Endothelial cell of umbilical vein (primary cell): Measurements from ENCODE around the gene LY6G6C. TPM values are rescaled to one million over a fixed set of nuclear protein-coding genes. Genes with fewer than 3 reads are reported as not detected.

Source experiments
- BruUV-seq: library from RNA; stranded (reverse); fragments of 400-500 nt; replicated peaks from 2 replicates; lab custom pipeline; 2021; lab: Mats Ljungman, UMichigan
- CTCF ChIA-PET: fragments of 300-600, 350-600 bp; sonication (Branson Sonifier 250); formaldehyde crosslinking; loops from one replicate; lab custom pipeline; 2021; ENCODE audit warnings: antibody characterized with exemption, inconsistent platforms; lab: Charles Lee
- POLR2A ChIA-PET: fragments of 300-600, 350-600 bp; sonication (Branson Sonifier 250); formaldehyde crosslinking; loops from one replicate; lab custom pipeline; 2021; ENCODE audit warnings: antibody characterized with exemption, inconsistent platforms; lab: Charles Lee
- DNase-seq: peaks from one replicate; pipeline ENCODE4 v3.0.0-alpha.2; 2011; ENCODE audit warnings: low read depth, low spot score
- FAIRE-seq: peaks from 2 replicates; lab custom pipeline; 2011; peaks lifted over from hg19 to GRCh38; lab: Jason Lieb, UNC
- H2AFZ ChIP-seq: 2 replicates; pipeline ENCODE4 v1.6.0; 2012; ENCODE audit warnings: low read depth, low read length, control low read depth, inconsistent platforms
- H3K27ac ChIP-seq: 2 replicates; pipeline ENCODE4 v1.5.1; 2011; ENCODE audit warnings: low read depth, mild to moderate bottlenecking, control low read depth, low read length, moderate library complexity; ENCODE audit not compliant: insufficient read depth
- H3K27me3 ChIP-seq, 2 experiments: 2 replicates each; pipeline versions ENCODE4 v1.6.0 to v1.6.1; 2011; ENCODE audit warnings: low read length in 2 of 2, mixed read lengths in 1 of 2; ENCODE audit not compliant: control insufficient read depth in 2 of 2, insufficient read depth in 2 of 2
- H3K36me3 ChIP-seq, 2 experiments: 2 replicates in 1 of 2; 3 replicates in 1 of 2; pipeline ENCODE4 v1.5.1; 2011; ENCODE audit warnings: low read length in 2 of 2, mild to moderate bottlenecking in 1 of 2, moderate library complexity in 1 of 2; ENCODE audit not compliant: control insufficient read depth in 2 of 2, insufficient read depth in 2 of 2; ENCODE audit errors: extremely low read depth in 1 of 2
- H3K4me1 ChIP-seq: 3 replicates; pipeline ENCODE4 v1.5.1; 2011; ENCODE audit warnings: mild to moderate bottlenecking, low read length; ENCODE audit not compliant: control insufficient read depth, insufficient read depth; ENCODE audit errors: extremely low read depth
- H3K4me2 ChIP-seq: 2 replicates; pipeline ENCODE4 v1.6.1; 2011; ENCODE audit warnings: low read length, control low read depth, mixed read lengths; ENCODE audit not compliant: insufficient read depth
- H3K4me3 ChIP-seq, 3 experiments: fragments of 200-600 bp in 1 of 3; sonication (generic), shearing (Covaris generic) in 1 of 3; replicated peaks in 1 of 3; 2 replicates each; pipeline ENCODE4 v1.5.1; 2011 to 2016; ENCODE audit warnings: control low read depth in 3 of 3, low read length in 3 of 3, mild to moderate bottlenecking in 2 of 3, inconsistent platforms in 1 of 3, low read depth in 1 of 3, moderate library complexity in 1 of 3; ENCODE audit not compliant: insufficient read depth in 1 of 3
- H3K79me2 ChIP-seq: 2 replicates; pipeline ENCODE4 v1.6.0; 2012; ENCODE audit warnings: low read length, inconsistent platforms; ENCODE audit not compliant: control insufficient read depth, insufficient read depth
- H3K9ac ChIP-seq: replicated peaks from 2 replicates; pipeline ENCODE3; 2011; ENCODE audit warnings: low read length, control low read depth; ENCODE audit not compliant: insufficient read depth; ENCODE audit errors: extremely low read depth
- H3K9me1 ChIP-seq: replicated peaks from 3 replicates; pipeline ENCODE4 v1.6.0; 2011; ENCODE audit warnings: mild to moderate bottlenecking, low read length; ENCODE audit not compliant: control insufficient read depth, insufficient read depth; ENCODE audit errors: extremely low read depth
- H3K9me3 ChIP-seq: replicated peaks from 2 replicates; pipeline ENCODE4 v1.5.1; 2012; ENCODE audit warnings: low read length, inconsistent platforms; ENCODE audit not compliant: control insufficient read depth, insufficient read depth
- H4K20me1 ChIP-seq: replicated peaks from 2 replicates; pipeline ENCODE3; 2011; ENCODE audit warnings: mild to moderate bottlenecking, low read length; ENCODE audit not compliant: control insufficient read depth, insufficient read depth; ENCODE audit errors: extremely low read depth
- CTCF ChIP-seq, 2 donors: IDR thresholded peaks; 1 replicate in 1 of 2; 2 replicates in 1 of 2; pipeline ENCODE4 v1.5.1; 2011; ENCODE audit warnings: low read length in 2 of 2, mild to moderate bottlenecking in 2 of 2, moderate library complexity in 2 of 2, control low read depth in 1 of 2, inconsistent platforms in 1 of 2, low read depth in 1 of 2; ENCODE audit not compliant: insufficient read depth in 1 of 2; ENCODE audit errors: extremely low read depth in 1 of 2
- EZH2 ChIP-seq: IDR thresholded peaks from 2 replicates; pipeline ENCODE4 v1.6.1; 2012; ENCODE audit warnings: borderline replicate concordance, low read depth, mild to moderate bottlenecking, moderate library complexity, low read length, inconsistent platforms; ENCODE audit not compliant: severe bottlenecking
- FOS ChIP-seq: IDR thresholded peaks from 2 replicates; pipeline ENCODE4 v1.6.1; 2011; ENCODE audit warnings: mild to moderate bottlenecking, low read length, moderate library complexity, borderline replicate concordance; ENCODE audit not compliant: insufficient read depth
- GATA2 ChIP-seq: IDR thresholded peaks from 2 replicates; pipeline ENCODE4 v1.7.0; 2011; ENCODE audit warnings: low read depth, mild to moderate bottlenecking, moderate library complexity, mixed read lengths, low read length; ENCODE audit not compliant: insufficient read length, insufficient read depth
- JUN ChIP-seq: IDR thresholded peaks from 2 replicates; pipeline ENCODE4 v1.6.1; 2011; ENCODE audit warnings: borderline replicate concordance, low read depth; ENCODE audit not compliant: insufficient read length, insufficient read depth
- MYC ChIP-seq: IDR thresholded peaks from one replicate; pipeline ENCODE4 v1.6.1; 2011; ENCODE audit warnings: mild to moderate bottlenecking, low read depth, low read length
- POLR2A ChIP-seq: IDR thresholded peaks from 2 replicates; pipeline ENCODE4 v1.6.1; 2012; ENCODE audit warnings: low read depth, mild to moderate bottlenecking, control low read depth, low read length
- POLR2AphosphoS5 ChIP-seq: IDR thresholded peaks from 2 replicates; pipeline ENCODE4 v1.6.1; 2012; ENCODE audit warnings: low read depth, mild to moderate bottlenecking, control low read depth, low read length, moderate library complexity; ENCODE audit not compliant: insufficient read depth
- dilution Hi-C: fragments of 300-500 bp; cut with MboI; formaldehyde crosslinking; loops from one replicate; pipeline ENCODE4 v1.15.0; 2019; ENCODE audit warnings: low sequenced_read_pairs; ENCODE audit not compliant: extremely low pct_ligation_motif_present
- intact Hi-C: fragments of 100-400 bp; cut with micrococcal nuclease; formaldehyde crosslinking; loops from one replicate; pipeline ENCODE4 v1.10.0; 2022
- polyA plus RNA-seq, 4 experiments: library from polyadenylated mRNA; depleted of rRNA in 3 of 4; stranded (reverse) in 3 of 4; unstranded in 1 of 4; fragments of >200 nt; gene quantifications; 2 replicates each; pipeline versions ENCODE4 v1.2.1 to v1.2.3, GENCODE V29; 2011 to 2012; ENCODE audit warnings: missing spikeins in 1 of 4
- total RNA-seq: library from RNA; stranded (reverse); gene quantifications from 2 replicates; pipeline ENCODE4 v1.2.3, GENCODE V29; 2021
- TF ChIP-seq, protein P1 (sequence below): IDR thresholded peaks from 2 replicates; pipeline ENCODE4 v1.6.1; 2011; ENCODE audit not compliant: insufficient read depth, insufficient read length

LY6G6C gene
- total and polyA plus RNA-seq, 2 donors (not counting 3 experiments of a cell fraction or from before 2014, with no cell fraction given), result 0.33 TPM; not detected in 1

DNA sequence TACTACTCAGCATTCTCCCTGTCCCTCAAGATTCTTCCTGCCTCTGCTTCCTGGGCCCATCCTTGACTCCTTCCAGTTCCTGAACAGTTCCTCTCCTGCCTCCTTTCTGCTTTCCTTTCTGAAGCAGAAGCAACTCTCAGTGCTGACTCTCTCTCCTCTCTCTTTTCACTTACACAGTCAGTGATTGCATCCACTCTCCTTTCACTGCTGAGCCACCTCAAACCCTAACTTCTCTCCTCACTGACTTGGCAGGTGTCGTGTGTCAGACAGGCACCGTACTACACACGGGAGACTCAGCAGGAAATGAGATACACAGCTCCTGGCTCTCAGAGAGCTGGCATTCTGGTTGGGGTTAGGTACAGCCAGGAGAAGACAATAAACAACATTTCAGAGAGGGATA lies 24.0 kb downstream of the LY6G6C start:
- Histone ChIP-seq H3K4me3 (no peak overlapping the region), H3K4me2 (no peak overlapping the region), H3K27me3 (no peaks in the 10 kb centered on the region), H3K9me3 (no peaks in the 10 kb centered on the region), H2AFZ (no peak overlapping the region), H4K20me1 (no peaks in the 10 kb centered on the region), H3K36me3 (peaks cover 6 to 22% of the 10 kb centered on the region in 2 experiments), H3K79me2 (peaks cover 19% of the 10 kb centered on the region), H3K9ac (no peak overlapping the region), H3K27ac (no peak overlapping the region), H3K4me1 (peaks cover 11% of the 10 kb centered on the region), H3K9me1 (no peaks in the 10 kb centered on the region)
- ChIA-PET POLR2A (no interaction called here), CTCF (interaction anchor here (1.3 kb wide), 1 partner anchor 16 kb away, joined by 6 read pairs; the partner anchor contains the start of gene LY6G5C)
- FAIRE-seq (no peak), DNase-seq (no peak)
- dilution Hi-C loops, result no loop called here
- TF ChIP-seq MYC, result no peak
- TF ChIP-seq GATA2, result no peak
- TF ChIP-seq EZH2, result no peak
- no peak for TF ChIP-seq POLR2AphosphoS5
- no peak for TF ChIP-seq FOS
- no peak for TF ChIP-seq CTCF (IDR thresholded peaks at IDR 0.05; ENCODE audit: extremely low read depth in 1 of 2, insufficient read depth in 1 of 2, low read depth in 1 of 2, low read length in 2 of 2)
- TF ChIP-seq POLR2A, result no peak
- TF ChIP-seq, protein P1, sequence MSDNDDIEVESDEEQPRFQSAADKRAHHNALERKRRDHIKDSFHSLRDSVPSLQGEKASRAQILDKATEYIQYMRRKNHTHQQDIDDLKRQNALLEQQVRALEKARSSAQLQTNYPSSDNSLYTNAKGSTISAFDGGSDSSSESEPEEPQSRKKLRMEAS, result no peak
- TF ChIP-seq JUN, result no peak
- intact Hi-C loops, result no loop called here
- no TSS peak for BruUV-seq
